Measurements from ENCODE around the gene TENM4.

DNA sequence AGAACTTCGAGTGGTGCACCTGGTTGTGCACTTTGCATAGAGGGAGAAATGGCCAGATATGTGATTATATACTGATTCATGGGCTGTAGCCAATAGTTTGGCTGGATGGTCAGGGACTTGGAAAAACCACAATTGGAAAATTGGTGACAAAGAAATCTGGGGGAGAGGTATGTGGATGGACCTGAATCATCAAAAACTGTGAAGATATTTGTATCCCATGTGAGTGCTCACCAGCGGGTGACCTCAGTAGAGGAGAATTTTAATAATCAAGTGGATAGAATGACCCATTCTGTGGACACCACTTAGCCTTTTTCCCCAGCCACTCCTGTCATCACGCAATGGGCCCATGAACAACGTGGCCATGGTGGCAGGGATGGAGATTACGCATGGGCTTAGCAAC lies 818.2 kb downstream of the TENM4 start:
- no peak for TF ChIP-seq CTCF (IDR thresholded peaks at IDR 0.05)
- no peak for TF ChIP-seq EZH2 (IDR thresholded peaks at IDR 0.05)

Measured in neural progenitor cell (in vitro differentiated cells).